Left lung (tissue), 10 donors: ENCODE results near the gene B3GAT1. TPM values are rescaled to one million over a fixed set of nuclear protein-coding genes. Genes with fewer than 3 reads are reported as not detected.
A peak's percentile ranks its signal among the peaks of the same experiment; 100 is the strongest.

Experiments used
- ATAC-seq: fragments of 200-7000 bp; cut with Tn5 transposase; one replicate; pipeline ENCODE4 v1.9.1; 2020; ENCODE audit warnings: moderate library complexity
- DNase-seq, 4 donors: peaks; one replicate each; pipeline ENCODE4 v3.0.0-alpha.2; 2013 to 2020
- H3K27ac ChIP-seq, 2 donors: fragments of 200-600 bp; sonication (generic) in 1 of 2; one replicate each; pipeline versions ENCODE4 v1.5.0 to v1.8.0; 2020 to 2021
- H3K27me3 ChIP-seq, 2 donors: fragments of 200-600 bp; sonication (generic) in 1 of 2; one replicate each; pipeline versions ENCODE4 v1.5.0 to v1.8.0; 2020 to 2021
- H3K36me3 ChIP-seq, 2 donors: fragments of 200-600 bp; sonication (generic) in 1 of 2; one replicate each; pipeline versions ENCODE4 v1.5.0 to v1.8.0; 2020 to 2021
- H3K4me1 ChIP-seq, 2 donors: fragments of 200-600 bp; one replicate each; pipeline ENCODE4 v1.8.0; 2021
- H3K4me3 ChIP-seq, 2 donors: fragments of 200-600 bp; sonication (generic) in 1 of 2; one replicate each; pipeline versions ENCODE4 v1.5.0 to v1.8.0; 2020 to 2021; ENCODE audit warnings: mild to moderate bottlenecking in 1 of 2
- H3K9me3 ChIP-seq, 2 donors: fragments of 200-600 bp; sonication (generic) in 1 of 2; one replicate each; pipeline versions ENCODE4 v1.5.0 to v1.8.0; 2020 to 2021
- intact Hi-C, 2 donors: fragments of 100-400 bp; cut with DNase I; formaldehyde crosslinking; loops; one replicate each; pipeline versions ENCODE4 v1.11.2 to v1.14.2; 2022
- polyA plus RNA-seq, 6 donors: library from polyadenylated mRNA; unstranded; fragments of 120-200 nt; gene quantifications; one replicate each; pipeline ENCODE4 v1.2.1, GENCODE V29; 2013; ENCODE audit not compliant: insufficient read length in 6 of 6
- total RNA-seq, 2 donors: library from RNA; stranded (reverse); fragmentation: NEBNext Ultra II Directional; extraction: Animal tissue kit (Norgen Biotek cat#: 25700); gene quantifications; one replicate each; pipeline ENCODE4 v1.2.1, GENCODE V29; 2021
- TF ChIP-seq, protein P1 (sequence below), 2 donors: fragments of 200-600 bp; sonication (generic) in 1 of 2; IDR thresholded peaks; one replicate each; pipeline versions ENCODE4 v1.5.0 to v1.8.0; 2021; ENCODE audit warnings: antibody characterized with exemption in 2 of 2
- donor health status: DM: no; HTN: yes; CAD: no.
- donor health status: DM: no; HTN: no; CAD: no.

B3GAT1 gene
- total and polyA plus RNA-seq, 8 donors: 0.30 to 0.99 (median 0.48) TPM

- Histone ChIP-seq H3K9me3 (no peaks in the 10 kb centered on the region), H3K4me1 (no peaks in the 10 kb centered on the region), H3K36me3 (no peaks in the 10 kb centered on the region), H3K27ac (no peak overlapping the region), H3K4me3 (no peak overlapping the region), H3K27me3 (peaks cover 0 to 16% of the 10 kb centered on the region in 2 donors)
- DNase-seq (peak in 1 of 4 donors; percentile 5), ATAC-seq (no peak)
- TF ChIP-seq, protein P1, sequence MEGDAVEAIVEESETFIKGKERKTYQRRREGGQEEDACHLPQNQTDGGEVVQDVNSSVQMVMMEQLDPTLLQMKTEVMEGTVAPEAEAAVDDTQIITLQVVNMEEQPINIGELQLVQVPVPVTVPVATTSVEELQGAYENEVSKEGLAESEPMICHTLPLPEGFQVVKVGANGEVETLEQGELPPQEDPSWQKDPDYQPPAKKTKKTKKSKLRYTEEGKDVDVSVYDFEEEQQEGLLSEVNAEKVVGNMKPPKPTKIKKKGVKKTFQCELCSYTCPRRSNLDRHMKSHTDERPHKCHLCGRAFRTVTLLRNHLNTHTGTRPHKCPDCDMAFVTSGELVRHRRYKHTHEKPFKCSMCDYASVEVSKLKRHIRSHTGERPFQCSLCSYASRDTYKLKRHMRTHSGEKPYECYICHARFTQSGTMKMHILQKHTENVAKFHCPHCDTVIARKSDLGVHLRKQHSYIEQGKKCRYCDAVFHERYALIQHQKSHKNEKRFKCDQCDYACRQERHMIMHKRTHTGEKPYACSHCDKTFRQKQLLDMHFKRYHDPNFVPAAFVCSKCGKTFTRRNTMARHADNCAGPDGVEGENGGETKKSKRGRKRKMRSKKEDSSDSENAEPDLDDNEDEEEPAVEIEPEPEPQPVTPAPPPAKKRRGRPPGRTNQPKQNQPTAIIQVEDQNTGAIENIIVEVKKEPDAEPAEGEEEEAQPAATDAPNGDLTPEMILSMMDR (IDR thresholded peaks at IDR 0.05): no peak
- intact Hi-C loops: no loop called here
Measured at GRCh38 chr11:134366254-134366653, 45.8 kb downstream of the B3GAT1 start.

- no peak overlapping the region for H3K27ac ChIP-seq
- H3K4me1 ChIP-seq: no peaks in the 10 kb centered on the region
- no peaks in the 10 kb centered on the region for H3K36me3 ChIP-seq
- TF ChIP-seq, protein P1 (IDR thresholded peaks at IDR 0.05): no peak
- ATAC-seq: no peak
- H3K4me3 ChIP-seq: no peak overlapping the region
- DNase-seq: peak in 2 of 4 donors; percentile 18 to 62
- intact Hi-C loops: no loop called here
- H3K9me3 ChIP-seq: no peaks in the 10 kb centered on the region
- peaks cover 0 to 24% of the 10 kb centered on the region in 2 donors for H3K27me3 ChIP-seq
Measured at GRCh38 chr11:134365011-134365925, 46.8 kb downstream of the B3GAT1 start.

GRCh38 chr11:134364261-134364660 is 47.8 kb downstream of the B3GAT1 start:
- ATAC-seq: no peak
- Histone ChIP-seq H3K27me3 (peaks cover 0 to 31% of the 10 kb centered on the region in 2 donors), H3K9me3 (no peaks in the 10 kb centered on the region), H3K36me3 (no peaks in the 10 kb centered on the region), H3K27ac (no peak overlapping the region), H3K4me1 (no peaks in the 10 kb centered on the region), H3K4me3 (no peak overlapping the region)
- peak in 2 of 4 donors; percentile 16 to 49 for DNase-seq
- intact Hi-C loops: no loop called here
- TF ChIP-seq, protein P1 (IDR thresholded peaks at IDR 0.05): no peak

DNA sequence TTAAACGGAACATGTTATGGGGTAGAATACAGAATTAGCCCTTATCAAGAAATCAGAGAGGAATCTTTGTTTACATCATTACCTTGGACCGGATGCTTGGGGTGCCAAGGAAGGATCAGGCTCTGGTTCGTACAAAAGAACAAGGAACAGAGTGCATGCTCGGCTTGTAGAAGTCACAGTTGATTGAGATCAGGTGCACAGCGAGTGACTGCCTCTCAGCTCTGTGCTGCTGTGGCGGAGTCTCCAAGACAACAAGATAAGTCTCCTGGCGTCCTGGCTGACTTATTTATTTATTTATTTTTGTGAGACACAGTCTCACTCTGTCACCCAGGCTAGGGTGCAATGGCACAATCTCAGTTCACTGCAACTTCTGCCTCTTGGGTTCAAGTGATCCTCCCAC is 48.5 kb downstream of the B3GAT1 start:
- no peak overlapping the region for H3K27ac ChIP-seq
- H3K27me3 ChIP-seq: peaks cover 0 to 31% of the 10 kb centered on the region in 2 donors
- intact Hi-C loops: no loop called here
- ATAC-seq: no peak
- peak in 1 of 4 donors; percentile 8 for DNase-seq
- no peaks in the 10 kb centered on the region for H3K9me3 ChIP-seq
- H3K4me1 ChIP-seq: no peaks in the 10 kb centered on the region
- TF ChIP-seq, protein P1 (IDR thresholded peaks at IDR 0.05): no peak
- no peaks in the 10 kb centered on the region for H3K36me3 ChIP-seq
- H3K4me3 ChIP-seq: no peak overlapping the region

DNA sequence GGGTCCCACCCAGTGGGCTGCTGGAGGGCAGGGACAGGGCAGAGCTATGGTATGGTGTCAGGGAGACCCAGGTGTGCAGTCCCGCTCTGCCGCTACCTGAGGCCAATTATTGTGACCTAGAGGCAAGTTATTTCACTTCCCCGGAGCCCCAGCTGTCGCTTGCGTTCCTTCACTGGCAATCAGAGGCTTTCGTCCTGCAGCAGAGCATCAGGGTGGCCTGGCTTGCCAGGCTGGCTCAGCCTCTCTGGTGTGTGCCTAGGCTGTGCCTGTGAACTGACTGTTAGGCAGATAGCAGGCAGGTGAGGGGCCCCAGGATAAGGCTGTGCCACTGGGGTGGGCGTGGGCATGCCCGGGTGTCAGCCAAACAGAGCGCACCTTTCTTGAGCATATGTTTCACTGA is 48.9 kb downstream of the B3GAT1 start:
- no peak for ATAC-seq

More for the DNA sequence above, 48.9 kb downstream of the B3GAT1 start:
- Histone ChIP-seq H3K4me1 (no peaks in the 10 kb centered on the region), H3K4me3 (no peak overlapping the region), H3K27ac (no peak overlapping the region), H3K36me3 (no peaks in the 10 kb centered on the region), H3K27me3 (peaks cover 0 to 31% of the 10 kb centered on the region in 2 donors), H3K9me3 (no peaks in the 10 kb centered on the region)
- intact Hi-C loops: no loop called here
- TF ChIP-seq, protein P1 (IDR thresholded peaks at IDR 0.05): no peak
- peak in 2 of 4 donors; percentile 19 to 47 for DNase-seq
